IPS-11a (cell line): Measurements from ENCODE around the gene CTCFL.

Source experiments
- H3K4me3 ChIP-seq: one replicate; pipeline ENCODE4 v1.5.1; 2013; ENCODE audit warnings: low read depth, low read length, control low read depth

Gene CTCFL

GRCh38 chr20:57469418-57470211 lies 55.3 kb downstream of the CTCFL start:
- H3K4me3 ChIP-seq, result no peak overlapping the region

GRCh38 chr20:57468523-57469417 lies 56.2 kb downstream of the CTCFL start:
- H3K4me3 ChIP-seq, result no peak overlapping the region

- H3K4me3 ChIP-seq, result no peak overlapping the region
Measured at GRCh38 chr20:57467742-57468141, 57.2 kb downstream of the CTCFL start.

GRCh38 chr20:57465943-57466342 lies 59.0 kb downstream of the CTCFL start:
- H3K4me3 ChIP-seq, result no peak overlapping the region

GRCh38 chr20:57465486-57465885 lies 59.5 kb downstream of the CTCFL start:
- H3K4me3 ChIP-seq, result no peak overlapping the region

- H3K4me3 ChIP-seq, result no peak overlapping the region
Measured at GRCh38 chr20:57464642-57465211, 60.2 kb downstream of the CTCFL start.

- H3K4me3 ChIP-seq, result no peak overlapping the region
Measured at GRCh38 chr20:57462781-57463180, 62.2 kb downstream of the CTCFL start.

- H3K4me3 ChIP-seq, result no peak overlapping the region
Measured at GRCh38 chr20:57461726-57462125, 63.2 kb downstream of the CTCFL start.

- no peak overlapping the region for H3K4me3 ChIP-seq
Measured at GRCh38 chr20:57460781-57461465, 64.0 kb downstream of the CTCFL start.

- H3K4me3 ChIP-seq, result no peak overlapping the region
Measured at GRCh38 chr20:57459897-57460296, 65.0 kb downstream of the CTCFL start.

GRCh38 chr20:57459278-57459677 lies 65.7 kb downstream of the CTCFL start:
- H3K4me3 ChIP-seq, result no peak overlapping the region

- H3K4me3 ChIP-seq, result no peak overlapping the region
Measured at GRCh38 chr20:57458400-57459160, 66.4 kb downstream of the CTCFL start.

GRCh38 chr20:57457243-57458095 lies 67.5 kb downstream of the CTCFL start:
- no peak overlapping the region for H3K4me3 ChIP-seq

- H3K4me3 ChIP-seq, result no peak overlapping the region
Measured at GRCh38 chr20:57456116-57456515, 68.8 kb downstream of the CTCFL start.

- no peak overlapping the region for H3K4me3 ChIP-seq
Measured at GRCh38 chr20:57455386-57455785, 69.6 kb downstream of the CTCFL start.

- H3K4me3 ChIP-seq, result no peak overlapping the region
Measured at GRCh38 chr20:57451795-57452661, 72.9 kb downstream of the CTCFL start.

GRCh38 chr20:57451431-57451794 lies 73.5 kb downstream of the CTCFL start:
- H3K4me3 ChIP-seq, result no peak overlapping the region

- no peak overlapping the region for H3K4me3 ChIP-seq
Measured at GRCh38 chr20:57450931-57451330, 74.0 kb downstream of the CTCFL start.

GRCh38 chr20:57450419-57450818 lies 74.5 kb downstream of the CTCFL start:
- no peak overlapping the region for H3K4me3 ChIP-seq
